HG02623 (cell line): ENCODE measurements around the gene GZF1.

Experiments
- ATAC-seq: cut with Tn5 transposase; IDR thresholded peaks from one replicate; pipeline ENCODE4 v1.9.1; 2021; ENCODE audit warnings: moderate library complexity; ENCODE audit not compliant: unreplicated experiment

Gene GZF1

GRCh38 chr20:23368316-23369071, 6.5 kb downstream of the GZF1 start:
- ATAC-seq: no peak

- ATAC-seq: no peak
Measured at GRCh38 chr20:23369072-23369823, 7.3 kb downstream of the GZF1 start.

GRCh38 chr20:23370274-23370673, 8.3 kb downstream of the GZF1 start:
- no peak for ATAC-seq

- ATAC-seq: no peak
Measured at GRCh38 chr20:23370873-23371272, 8.9 kb downstream of the GZF1 start.

- ATAC-seq: no peak
Measured at GRCh38 chr20:23371496-23371895, 9.5 kb downstream of the GZF1 start.

- ATAC-seq: no peak
Measured at GRCh38 chr20:23374441-23374840, 12.5 kb downstream of the GZF1 start.

GRCh38 chr20:23375827-23376226, 13.8 kb downstream of the GZF1 start:
- ATAC-seq: no peak

- no peak for ATAC-seq
Measured at GRCh38 chr20:23379772-23380171, 17.8 kb downstream of the GZF1 start.

GRCh38 chr20:23381876-23382275, 19.9 kb downstream of the GZF1 start:
- ATAC-seq: no peak

- ATAC-seq: no peak
Measured at GRCh38 chr20:23386304-23387117, 24.5 kb downstream of the GZF1 start.

GRCh38 chr20:23387118-23387443, 25.1 kb downstream of the GZF1 start:
- no peak for ATAC-seq

- ATAC-seq: no peak
Measured at GRCh38 chr20:23390091-23390774, 28.3 kb downstream of the GZF1 start.

GRCh38 chr20:23391707-23392310, 29.8 kb downstream of the GZF1 start:
- peak; percentile 50 for ATAC-seq

- no peak for ATAC-seq
Measured at GRCh38 chr20:23393996-23394775, 32.2 kb downstream of the GZF1 start.

GRCh38 chr20:23396950-23397627, 35.1 kb downstream of the GZF1 start:
- no peak for ATAC-seq

- ATAC-seq: no peak
Measured at GRCh38 chr20:23397961-23398360, 36.0 kb downstream of the GZF1 start.

GRCh38 chr20:23399568-23400241, 37.7 kb downstream of the GZF1 start:
- no peak for ATAC-seq

- ATAC-seq: no peak
Measured at GRCh38 chr20:23401051-23401450, 39.1 kb downstream of the GZF1 start.

GRCh38 chr20:23403751-23404150, 41.8 kb downstream of the GZF1 start:
- ATAC-seq: no peak
